WI38 (cell line): ENCODE results near the gene COL26A1.

Source experiments
- H3K4me3 ChIP-seq: 2 replicates; pipeline ENCODE4 v1.5.1; 2011; ENCODE audit warnings: low read depth, mild to moderate bottlenecking, control low read depth, low read length
- CTCF ChIP-seq: IDR thresholded peaks from 2 replicates; pipeline ENCODE4 v1.5.1; 2012; ENCODE audit warnings: low read depth, mild to moderate bottlenecking, control low read depth, low read length

The COL26A1 gene

GRCh38 chr7:101363196-101363733, 590 bp downstream of the COL26A1 start:
- H3K4me3 ChIP-seq, result no peak overlapping the region
- TF ChIP-seq CTCF, result no peak

DNA sequence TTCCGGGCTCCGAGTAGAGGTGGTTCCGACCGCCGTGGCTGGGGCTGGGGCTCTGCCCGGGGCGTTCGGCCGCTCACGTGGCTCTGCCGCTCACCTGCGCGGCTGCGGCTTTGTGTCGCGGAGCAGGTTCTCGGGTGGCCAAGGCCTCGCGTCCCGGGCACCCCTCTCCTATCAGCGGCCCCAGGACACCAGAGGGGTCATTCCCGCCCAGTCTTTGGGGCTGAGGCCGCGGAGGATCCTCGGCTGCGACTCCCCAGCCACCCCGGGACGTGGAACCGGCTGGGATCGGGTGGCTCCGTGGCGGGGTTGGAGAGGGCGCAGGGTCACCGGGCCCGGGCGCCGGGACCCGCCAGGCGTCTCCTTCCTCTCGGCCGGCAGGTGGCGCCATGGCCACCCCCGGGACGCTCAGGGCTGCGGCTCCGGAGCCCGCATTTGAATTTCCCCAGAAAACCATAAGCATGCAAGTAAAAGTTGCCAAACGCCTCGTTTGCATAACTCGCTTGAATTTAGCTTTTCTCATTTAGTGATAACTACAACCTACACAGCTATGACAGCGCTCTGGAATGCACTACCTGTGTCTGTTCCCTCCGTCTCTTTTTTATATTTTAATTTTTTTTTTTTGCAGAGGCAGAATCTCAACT, 1.2 kb downstream of the COL26A1 start:
- peak; percentile 85 for TF ChIP-seq CTCF
- H3K4me3 ChIP-seq, result peak overlapping the region; percentile 20; the same call in 1 of the 2 replicates

DNA sequence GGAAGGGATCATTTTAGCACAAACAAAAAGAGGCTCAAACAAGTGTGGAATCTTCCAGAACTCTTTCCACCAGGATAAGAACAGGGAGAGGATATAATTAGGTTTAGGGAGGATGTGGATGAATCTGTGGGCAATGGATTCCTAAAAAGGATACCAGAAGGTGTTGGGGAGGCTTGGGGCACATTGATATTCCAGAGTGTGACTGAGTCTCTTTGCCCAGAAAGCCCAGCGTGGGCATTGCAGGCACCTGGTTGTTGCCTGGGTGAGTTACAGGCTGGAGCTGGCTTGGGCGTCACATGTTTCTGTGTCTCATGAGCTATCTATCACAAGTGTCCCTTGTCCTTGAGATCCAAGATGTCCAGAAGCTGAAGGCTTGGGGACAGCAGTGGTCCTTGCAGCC, 3.3 kb downstream of the COL26A1 start:
- no peak overlapping the region for H3K4me3 ChIP-seq
- TF ChIP-seq CTCF, result no peak

DNA sequence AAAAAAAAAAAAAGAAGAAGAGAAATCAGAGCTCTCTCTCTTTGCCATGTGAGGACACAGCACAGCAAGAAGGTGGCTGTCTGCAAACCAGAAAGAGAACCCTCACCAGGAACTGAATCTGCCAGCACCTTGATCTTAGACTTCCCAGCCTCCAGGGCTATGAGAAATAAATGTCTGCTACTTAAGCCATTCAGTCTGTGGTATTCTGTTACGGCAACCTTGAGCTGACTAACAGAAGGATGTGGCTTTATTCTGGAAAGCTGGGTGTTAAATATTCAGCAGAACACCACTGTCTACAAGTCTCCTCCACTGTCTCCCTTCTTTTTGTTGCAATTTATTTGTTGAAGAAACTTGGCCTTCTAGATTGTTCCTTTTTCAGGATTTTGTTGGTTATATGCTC, 5.0 kb downstream of the COL26A1 start:
- no peak overlapping the region for H3K4me3 ChIP-seq
- no peak for TF ChIP-seq CTCF

- no peak overlapping the region for H3K4me3 ChIP-seq
- no peak for TF ChIP-seq CTCF
These were observed 5.9 kb downstream of the COL26A1 start for GRCh38 chr7:101368422-101369165.

GRCh38 chr7:101370836-101371235, 8.2 kb downstream of the COL26A1 start:
- TF ChIP-seq CTCF, result no peak
- no peak overlapping the region for H3K4me3 ChIP-seq
